Endothelial cell of umbilical vein (primary cell): ENCODE data around the gene FERMT2. TPM values are rescaled to one million over a fixed set of nuclear protein-coding genes. Genes with fewer than 3 reads are reported as not detected.

Source experiments
- BruUV-seq: library from RNA; stranded (reverse); fragments of 400-500 nt; replicated peaks from 2 replicates; lab custom pipeline; 2021; lab: Mats Ljungman, UMichigan
- CTCF ChIA-PET: fragments of 300-600, 350-600 bp; sonication (Branson Sonifier 250); formaldehyde crosslinking; loops from one replicate; lab custom pipeline; 2021; ENCODE audit warnings: antibody characterized with exemption, inconsistent platforms; lab: Charles Lee
- POLR2A ChIA-PET: fragments of 300-600, 350-600 bp; sonication (Branson Sonifier 250); formaldehyde crosslinking; loops from one replicate; lab custom pipeline; 2021; ENCODE audit warnings: antibody characterized with exemption, inconsistent platforms; lab: Charles Lee
- DNase-seq: peaks from one replicate; pipeline ENCODE4 v3.0.0-alpha.2; 2011; ENCODE audit warnings: low read depth, low spot score
- FAIRE-seq: peaks from 2 replicates; lab custom pipeline; 2011; peaks lifted over from hg19 to GRCh38; lab: Jason Lieb, UNC
- H2AFZ ChIP-seq: 2 replicates; pipeline ENCODE4 v1.6.0; 2012; ENCODE audit warnings: low read depth, low read length, control low read depth, inconsistent platforms
- H3K27ac ChIP-seq: 2 replicates; pipeline ENCODE4 v1.5.1; 2011; ENCODE audit warnings: low read depth, mild to moderate bottlenecking, control low read depth, low read length, moderate library complexity; ENCODE audit not compliant: insufficient read depth
- H3K27me3 ChIP-seq, 2 experiments: 2 replicates each; pipeline versions ENCODE4 v1.6.0 to v1.6.1; 2011; ENCODE audit warnings: low read length in 2 of 2, mixed read lengths in 1 of 2; ENCODE audit not compliant: control insufficient read depth in 2 of 2, insufficient read depth in 2 of 2
- H3K36me3 ChIP-seq, 2 experiments: 2 replicates in 1 of 2; 3 replicates in 1 of 2; pipeline ENCODE4 v1.5.1; 2011; ENCODE audit warnings: low read length in 2 of 2, mild to moderate bottlenecking in 1 of 2, moderate library complexity in 1 of 2; ENCODE audit not compliant: control insufficient read depth in 2 of 2, insufficient read depth in 2 of 2; ENCODE audit errors: extremely low read depth in 1 of 2
- H3K4me1 ChIP-seq: 3 replicates; pipeline ENCODE4 v1.5.1; 2011; ENCODE audit warnings: mild to moderate bottlenecking, low read length; ENCODE audit not compliant: control insufficient read depth, insufficient read depth; ENCODE audit errors: extremely low read depth
- H3K4me2 ChIP-seq: 2 replicates; pipeline ENCODE4 v1.6.1; 2011; ENCODE audit warnings: low read length, control low read depth, mixed read lengths; ENCODE audit not compliant: insufficient read depth
- H3K4me3 ChIP-seq, 3 experiments: fragments of 200-600 bp in 1 of 3; sonication (generic), shearing (Covaris generic) in 1 of 3; replicated peaks in 1 of 3; 2 replicates each; pipeline ENCODE4 v1.5.1; 2011 to 2016; ENCODE audit warnings: control low read depth in 3 of 3, low read length in 3 of 3, mild to moderate bottlenecking in 2 of 3, inconsistent platforms in 1 of 3, low read depth in 1 of 3, moderate library complexity in 1 of 3; ENCODE audit not compliant: insufficient read depth in 1 of 3
- H3K79me2 ChIP-seq: 2 replicates; pipeline ENCODE4 v1.6.0; 2012; ENCODE audit warnings: low read length, inconsistent platforms; ENCODE audit not compliant: control insufficient read depth, insufficient read depth
- H3K9ac ChIP-seq: replicated peaks from 2 replicates; pipeline ENCODE3; 2011; ENCODE audit warnings: low read length, control low read depth; ENCODE audit not compliant: insufficient read depth; ENCODE audit errors: extremely low read depth
- H3K9me1 ChIP-seq: replicated peaks from 3 replicates; pipeline ENCODE4 v1.6.0; 2011; ENCODE audit warnings: mild to moderate bottlenecking, low read length; ENCODE audit not compliant: control insufficient read depth, insufficient read depth; ENCODE audit errors: extremely low read depth
- H3K9me3 ChIP-seq: replicated peaks from 2 replicates; pipeline ENCODE4 v1.5.1; 2012; ENCODE audit warnings: low read length, inconsistent platforms; ENCODE audit not compliant: control insufficient read depth, insufficient read depth
- H4K20me1 ChIP-seq: replicated peaks from 2 replicates; pipeline ENCODE3; 2011; ENCODE audit warnings: mild to moderate bottlenecking, low read length; ENCODE audit not compliant: control insufficient read depth, insufficient read depth; ENCODE audit errors: extremely low read depth
- CTCF ChIP-seq, 2 donors: IDR thresholded peaks; 1 replicate in 1 of 2; 2 replicates in 1 of 2; pipeline ENCODE4 v1.5.1; 2011; ENCODE audit warnings: low read length in 2 of 2, mild to moderate bottlenecking in 2 of 2, moderate library complexity in 2 of 2, control low read depth in 1 of 2, inconsistent platforms in 1 of 2, low read depth in 1 of 2; ENCODE audit not compliant: insufficient read depth in 1 of 2; ENCODE audit errors: extremely low read depth in 1 of 2
- EZH2 ChIP-seq: IDR thresholded peaks from 2 replicates; pipeline ENCODE4 v1.6.1; 2012; ENCODE audit warnings: borderline replicate concordance, low read depth, mild to moderate bottlenecking, moderate library complexity, low read length, inconsistent platforms; ENCODE audit not compliant: severe bottlenecking
- FOS ChIP-seq: IDR thresholded peaks from 2 replicates; pipeline ENCODE4 v1.6.1; 2011; ENCODE audit warnings: mild to moderate bottlenecking, low read length, moderate library complexity, borderline replicate concordance; ENCODE audit not compliant: insufficient read depth
- GATA2 ChIP-seq: IDR thresholded peaks from 2 replicates; pipeline ENCODE4 v1.7.0; 2011; ENCODE audit warnings: low read depth, mild to moderate bottlenecking, moderate library complexity, mixed read lengths, low read length; ENCODE audit not compliant: insufficient read length, insufficient read depth
- JUN ChIP-seq: IDR thresholded peaks from 2 replicates; pipeline ENCODE4 v1.6.1; 2011; ENCODE audit warnings: borderline replicate concordance, low read depth; ENCODE audit not compliant: insufficient read length, insufficient read depth
- MAX ChIP-seq: IDR thresholded peaks from 2 replicates; pipeline ENCODE4 v1.6.1; 2011; ENCODE audit not compliant: insufficient read depth, insufficient read length
- MYC ChIP-seq: IDR thresholded peaks from one replicate; pipeline ENCODE4 v1.6.1; 2011; ENCODE audit warnings: mild to moderate bottlenecking, low read depth, low read length
- POLR2A ChIP-seq: IDR thresholded peaks from 2 replicates; pipeline ENCODE4 v1.6.1; 2012; ENCODE audit warnings: low read depth, mild to moderate bottlenecking, control low read depth, low read length
- POLR2AphosphoS5 ChIP-seq: IDR thresholded peaks from 2 replicates; pipeline ENCODE4 v1.6.1; 2012; ENCODE audit warnings: low read depth, mild to moderate bottlenecking, control low read depth, low read length, moderate library complexity; ENCODE audit not compliant: insufficient read depth
- dilution Hi-C: fragments of 300-500 bp; cut with MboI; formaldehyde crosslinking; loops from one replicate; pipeline ENCODE4 v1.15.0; 2019; ENCODE audit warnings: low sequenced_read_pairs; ENCODE audit not compliant: extremely low pct_ligation_motif_present
- intact Hi-C: fragments of 100-400 bp; cut with micrococcal nuclease; formaldehyde crosslinking; loops from one replicate; pipeline ENCODE4 v1.10.0; 2022
- polyA plus RNA-seq, 4 experiments: library from polyadenylated mRNA; depleted of rRNA in 3 of 4; stranded (reverse) in 3 of 4; unstranded in 1 of 4; fragments of >200 nt; gene quantifications; 2 replicates each; pipeline versions ENCODE4 v1.2.1 to v1.2.3, GENCODE V29; 2011 to 2012; ENCODE audit warnings: missing spikeins in 1 of 4
- total RNA-seq: library from RNA; stranded (reverse); gene quantifications from 2 replicates; pipeline ENCODE4 v1.2.3, GENCODE V29; 2021

FERMT2 gene
- total and polyA plus RNA-seq, 2 donors (not counting 3 experiments of a cell fraction or from before 2014, with no cell fraction given): 58.7 to 108 TPM

GRCh38 chr14:52948039-52948438 is 2.8 kb downstream of the FERMT2 start:
- ChIA-PET CTCF (interaction anchor here (1.2 to 1.8 kb wide), 8 partner anchors 13 to 396 kb away, joined by 3 to 13 read pairs (median 4); partner anchors contain the start of genes GPR137C and TXNDC16), POLR2A (interaction anchor here (0.8 kb wide), 1 partner anchor 42 kb away, joined by 3 read pairs; no protein-coding TSS in a partner anchor)
- H3K36me3 ChIP-seq: no peaks in the 10 kb centered on the region
- no peak overlapping the region for H3K4me3 ChIP-seq
- no TSS peak for BruUV-seq
- H3K27me3 ChIP-seq: no peaks in the 10 kb centered on the region
- H3K9me3 ChIP-seq: no peaks in the 10 kb centered on the region
- peaks cover 3% of the 10 kb centered on the region for H4K20me1 ChIP-seq
- H3K4me2 ChIP-seq: peak overlapping the region; percentile 98
- no peak overlapping the region for H3K27ac ChIP-seq
- DNase-seq (no peak), FAIRE-seq (no peak)
- dilution Hi-C loops: no loop called here
- intact Hi-C loops: no loop called here
- no peak overlapping the region for H2AFZ ChIP-seq
- peaks cover 72% of the 10 kb centered on the region for H3K79me2 ChIP-seq
- no peak for TF ChIP-seq CTCF (IDR thresholded peaks at IDR 0.05; ENCODE audit: extremely low read depth in 1 of 2, insufficient read depth in 1 of 2, low read depth in 1 of 2, low read length in 2 of 2)
- TF ChIP-seq POLR2AphosphoS5: no peak
- TF ChIP-seq MAX: no peak
- no peak for TF ChIP-seq JUN
- TF ChIP-seq POLR2A: no peak
- no peak for TF ChIP-seq FOS
- no peak for TF ChIP-seq EZH2
- TF ChIP-seq MYC: no peak
- no peak for TF ChIP-seq GATA2
- no peaks in the 10 kb centered on the region for H3K9me1 ChIP-seq
- H3K4me1 ChIP-seq: peaks cover 24% of the 10 kb centered on the region
- H3K9ac ChIP-seq: no peak overlapping the region
